NCI-H2081 (cell line): ENCODE results near the gene TNFSF13.

Source experiments
- DNase-seq, 2 experiments: peaks; one replicate each; lab custom pipeline; 2025; lab: John Stamatoyannopoulos, UW

The TNFSF13 gene

GRCh38 chr17:7558544-7559319 lies at the start of gene TNFSF13:
Gene TNFSF13 (plus strand): TSS chr17:7558750. CDS start chr17:7559040, 290 bp downstream.
- DNase-seq = no peak

DNA sequence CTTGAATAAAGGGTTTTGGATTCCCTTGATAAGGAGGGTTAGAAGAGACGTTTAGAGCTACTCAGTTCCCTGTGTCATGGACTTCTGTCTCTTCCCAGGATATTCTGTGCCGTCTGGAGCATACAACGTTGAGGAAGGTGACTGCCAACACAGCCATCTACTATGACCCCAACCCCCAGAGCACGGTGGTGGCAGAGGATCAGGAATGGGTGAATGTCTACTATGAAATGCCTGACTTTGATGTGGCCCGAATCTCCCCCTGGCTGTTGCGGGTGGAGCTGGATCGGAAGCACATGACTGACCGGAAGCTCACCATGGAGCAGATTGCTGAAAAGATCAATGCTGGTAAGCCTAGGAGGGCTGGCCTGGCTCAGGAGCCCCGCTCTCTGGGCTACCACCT lies 49.7 kb upstream of the TNFSF13 start:
- DNase-seq = no peak

GRCh38 chr17:7509937-7510336 lies 48.6 kb upstream of the TNFSF13 start:
- no peak for DNase-seq

DNA sequence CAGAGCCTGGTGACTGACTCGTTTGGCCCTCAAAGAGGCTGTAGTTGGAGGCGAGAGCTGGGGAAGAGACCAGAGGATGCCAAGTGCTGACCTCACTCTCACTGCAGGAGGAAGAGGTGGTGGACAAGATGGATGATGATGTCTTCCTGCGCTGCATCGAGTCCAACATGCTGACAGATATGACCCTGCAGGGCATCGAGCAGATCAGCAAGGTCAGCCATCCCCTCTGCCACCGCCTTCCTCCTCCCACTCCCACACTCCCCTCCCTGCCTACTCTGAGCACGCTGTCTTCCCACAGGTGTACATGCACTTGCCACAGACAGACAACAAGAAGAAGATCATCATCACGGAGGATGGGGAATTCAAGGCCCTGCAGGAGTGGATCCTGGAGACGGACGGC lies 47.4 kb upstream of the TNFSF13 start:
- DNase-seq = no peak

GRCh38 chr17:7512105-7512504 lies 46.4 kb upstream of the TNFSF13 start:
- DNase-seq = no peak

DNA sequence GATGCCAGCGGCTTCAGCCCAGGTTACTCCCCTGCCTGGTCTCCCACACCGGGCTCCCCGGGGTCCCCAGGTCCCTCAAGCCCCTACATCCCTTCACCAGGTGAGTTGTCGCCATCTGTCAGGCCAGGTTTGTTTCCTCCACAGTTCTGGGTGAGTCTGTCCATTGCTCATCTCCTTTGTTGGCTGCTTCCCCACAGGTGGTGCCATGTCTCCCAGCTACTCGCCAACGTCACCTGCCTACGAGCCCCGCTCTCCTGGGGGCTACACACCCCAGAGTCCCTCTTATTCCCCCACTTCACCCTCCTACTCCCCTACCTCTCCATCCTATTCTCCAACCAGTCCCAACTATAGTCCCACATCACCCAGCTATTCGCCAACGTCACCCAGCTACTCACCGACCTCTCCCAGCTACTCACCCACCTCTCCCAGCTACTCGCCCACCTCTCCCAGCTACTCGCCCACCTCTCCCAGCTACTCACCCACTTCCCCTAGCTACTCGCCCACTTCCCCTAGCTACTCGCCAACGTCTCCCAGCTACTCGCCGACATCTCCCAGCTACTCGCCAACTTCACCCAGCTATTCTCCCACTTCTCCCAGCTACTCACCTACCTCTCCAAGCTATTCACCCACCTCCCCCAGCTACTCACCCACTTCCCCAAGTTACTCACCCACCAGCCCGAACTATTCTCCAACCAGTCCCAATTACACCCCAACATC lies 45.6 kb upstream of the TNFSF13 start:
- no peak for DNase-seq

- DNase-seq = no peak
Observed at GRCh38 chr17:7513850-7514419, 44.6 kb upstream of the TNFSF13 start.

- no peak for DNase-seq
Observed at GRCh38 chr17:7515911-7516610, 42.5 kb upstream of the TNFSF13 start.

GRCh38 chr17:7523033-7523432 lies 35.5 kb upstream of the TNFSF13 start:
- no peak for DNase-seq

- no peak for DNase-seq
Observed at GRCh38 chr17:7528842-7529241, 29.7 kb upstream of the TNFSF13 start.

DNA sequence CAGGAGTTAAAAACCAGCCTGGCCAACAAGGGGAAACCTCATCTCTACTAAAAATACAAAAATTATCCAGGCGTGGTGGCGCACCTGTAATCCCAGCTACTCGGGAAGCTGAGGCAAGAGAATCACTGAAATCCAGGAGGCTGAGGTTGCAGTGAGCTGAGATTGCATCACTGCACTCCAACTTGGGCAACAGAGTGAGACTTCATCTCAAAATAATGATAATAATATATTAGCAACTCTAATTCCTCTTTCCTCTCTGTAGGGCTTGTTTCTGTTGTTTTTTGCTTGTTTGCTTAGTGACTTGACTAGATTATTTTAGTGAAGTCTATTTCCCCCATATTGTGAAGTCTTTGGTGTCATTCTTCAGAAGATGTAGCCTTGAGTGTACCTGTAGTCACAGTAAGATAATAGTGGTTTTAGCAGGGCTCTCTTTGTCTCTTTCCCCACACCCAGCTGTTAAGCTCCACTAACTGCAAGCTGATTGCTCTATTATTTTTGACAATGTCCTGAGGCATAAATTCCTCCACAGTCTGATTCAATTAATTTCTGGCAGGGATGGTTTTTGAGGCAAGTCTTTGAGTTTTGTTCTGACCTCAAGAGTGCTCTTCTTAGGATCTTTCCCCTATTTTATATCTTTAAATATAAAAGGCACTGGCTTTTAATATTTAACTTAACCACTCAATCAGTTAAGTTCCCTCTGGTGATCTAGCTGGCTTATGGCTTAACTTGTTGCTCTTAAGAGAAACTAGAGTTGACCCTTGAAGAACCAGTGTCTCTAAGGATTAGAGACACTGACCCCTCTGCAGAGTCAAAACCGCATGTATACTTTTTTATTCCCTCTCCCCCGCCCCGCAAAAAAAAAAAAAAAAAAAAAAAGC lies 28.3 kb upstream of the TNFSF13 start:
- DNase-seq = no peak

- DNase-seq = no peak
Observed at GRCh38 chr17:7538050-7538449, 20.5 kb upstream of the TNFSF13 start.

DNA sequence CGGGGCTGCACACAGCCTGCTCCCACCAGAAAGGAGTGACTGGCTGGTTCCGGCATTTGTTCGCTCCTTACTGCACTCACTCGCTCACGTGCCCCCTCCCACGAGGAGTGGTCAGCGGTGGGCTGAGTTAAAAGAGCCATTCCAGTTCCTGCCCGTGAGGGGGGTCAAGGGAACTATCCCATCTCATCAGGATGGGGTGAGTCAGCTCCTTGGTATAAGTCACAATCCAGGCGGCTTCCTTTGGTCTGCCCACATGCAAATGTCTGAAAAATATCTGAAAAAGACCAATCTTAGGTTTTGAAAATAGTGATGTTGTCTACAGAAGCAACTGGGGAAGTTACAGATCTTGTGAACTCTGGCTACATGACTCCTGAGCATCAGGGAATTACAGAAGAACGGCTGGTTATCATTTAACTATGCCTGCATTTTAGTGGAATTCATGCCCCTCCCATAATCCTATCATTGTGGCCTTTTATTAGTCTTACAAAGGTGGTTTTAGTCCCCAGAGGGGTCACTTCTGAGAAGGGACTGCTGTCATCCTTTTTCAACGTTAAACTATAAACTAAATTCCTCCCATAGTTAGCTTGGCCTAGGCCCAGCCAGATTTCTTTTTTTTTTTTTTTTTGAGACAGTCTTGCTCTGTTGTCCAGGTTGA lies 19.5 kb upstream of the TNFSF13 start:
- no peak for DNase-seq

GRCh38 chr17:7541074-7541621 lies 17.4 kb upstream of the TNFSF13 start:
- no peak for DNase-seq

- DNase-seq = no peak
Observed at GRCh38 chr17:7544911-7545310, 13.6 kb upstream of the TNFSF13 start.

DNA sequence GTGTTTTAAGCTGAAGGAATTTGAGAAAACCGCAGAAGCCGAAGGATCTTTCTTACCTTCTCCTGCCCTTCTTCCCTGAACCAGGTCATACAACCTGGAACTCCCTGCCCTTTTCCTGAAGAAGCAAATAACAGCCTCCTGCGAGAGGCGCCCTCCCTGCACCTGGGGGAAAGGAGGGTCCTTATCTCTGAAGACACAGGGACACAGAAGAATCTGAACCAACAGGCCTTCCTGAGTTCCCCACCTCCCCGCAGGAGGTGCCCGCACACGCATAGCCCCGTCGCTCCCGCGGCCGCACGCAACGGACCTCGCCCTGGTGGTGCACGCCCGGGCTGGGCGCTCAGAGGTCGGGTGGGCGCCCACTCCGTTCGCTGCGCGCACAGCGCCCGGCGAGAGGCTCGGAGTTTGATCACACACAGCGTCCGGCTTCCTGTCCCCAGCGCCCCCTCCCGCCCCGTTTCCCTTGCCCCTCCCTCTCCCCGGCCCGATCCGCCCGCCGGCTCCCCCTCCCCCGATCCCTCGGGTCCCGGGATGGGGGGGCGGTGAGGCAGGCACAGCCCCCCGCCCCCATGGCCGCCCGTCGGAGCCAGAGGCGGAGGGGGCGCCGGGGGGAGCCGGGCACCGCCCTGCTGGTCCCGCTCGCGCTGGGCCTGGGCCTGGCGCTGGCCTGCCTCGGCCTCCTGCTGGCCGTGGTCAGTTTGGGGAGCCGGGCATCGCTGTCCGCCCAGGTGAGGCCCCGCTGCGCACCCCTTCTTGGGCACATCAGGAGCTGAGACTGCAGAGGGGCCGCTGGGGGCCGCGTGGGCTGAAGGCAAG lies 9.8 kb upstream of the TNFSF13 start, which contains the start of gene TNFSF12:
Gene TNFSF12, plus strand, starts transcription at position 474 of the 816 bp plus-strand sequence. Its CDS starts 96 bp downstream, at position 570.
- DNase-seq = no peak

- DNase-seq = no peak
Observed at GRCh38 chr17:7549401-7550055, 9.0 kb upstream of the TNFSF13 start.

DNA sequence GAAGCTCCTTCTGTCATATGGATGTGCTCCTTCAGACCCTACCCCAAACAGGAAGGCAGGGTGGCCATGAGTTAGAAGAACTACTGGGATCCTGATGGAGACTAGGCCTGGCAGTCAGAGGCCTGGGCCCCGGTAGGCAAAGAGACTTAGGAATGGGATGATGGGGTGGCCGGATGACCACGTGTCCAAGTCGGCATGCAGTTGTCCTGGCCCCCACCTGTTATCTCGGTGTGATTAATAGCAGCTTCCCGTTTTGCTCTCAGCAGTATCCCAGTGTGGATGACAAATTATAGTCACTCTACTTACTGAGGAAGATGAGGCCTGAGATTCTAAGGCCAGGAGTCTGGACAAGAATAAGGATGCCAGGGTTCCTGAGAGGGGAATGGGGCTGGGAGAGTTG lies 8.2 kb upstream of the TNFSF13 start:
- no peak for DNase-seq

DNA sequence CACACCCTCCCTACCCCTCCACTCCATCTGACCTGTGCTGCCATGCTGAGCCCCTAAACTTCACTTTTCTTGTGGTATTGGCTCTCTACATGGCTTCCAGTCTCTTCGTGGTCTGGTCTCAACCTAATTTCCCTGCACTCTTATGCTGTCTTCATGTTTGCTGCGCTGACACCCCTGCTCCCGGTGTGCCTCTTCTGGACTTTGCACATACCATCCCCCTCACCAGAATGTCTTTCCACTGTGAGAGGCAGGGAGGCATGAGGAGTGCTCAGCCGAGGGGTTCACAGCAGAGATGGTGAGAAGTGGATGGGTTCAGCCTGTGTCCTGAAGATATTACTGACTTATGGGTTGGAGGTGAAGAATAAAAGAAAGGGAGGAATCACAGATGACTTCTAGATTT lies 7.2 kb upstream of the TNFSF13 start:
- no peak for DNase-seq
